ENCODE results near the gene LRRC4C.

- TF ChIP-seq FOXM1 (IDR thresholded peaks at IDR 0.05; ENCODE audit: borderline replicate concordance, low read depth), result no peak
- no peak for TF ChIP-seq EP300 (IDR thresholded peaks at IDR 0.05; ENCODE audit: borderline replicate concordance)
- TF ChIP-seq CEBPB (IDR thresholded peaks at IDR 0.05), result no peak
- TF ChIP-seq TAF1 (IDR thresholded peaks at IDR 0.05; ENCODE audit: low read depth), result no peak
- TF ChIP-seq YY1 (IDR thresholded peaks at IDR 0.05; ENCODE audit: low read depth), result no peak
- TF ChIP-seq, protein P1, sequence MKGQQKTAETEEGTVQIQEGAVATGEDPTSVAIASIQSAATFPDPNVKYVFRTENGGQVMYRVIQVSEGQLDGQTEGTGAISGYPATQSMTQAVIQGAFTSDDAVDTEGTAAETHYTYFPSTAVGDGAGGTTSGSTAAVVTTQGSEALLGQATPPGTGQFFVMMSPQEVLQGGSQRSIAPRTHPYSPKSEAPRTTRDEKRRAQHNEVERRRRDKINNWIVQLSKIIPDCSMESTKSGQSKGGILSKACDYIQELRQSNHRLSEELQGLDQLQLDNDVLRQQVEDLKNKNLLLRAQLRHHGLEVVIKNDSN (IDR thresholded peaks at IDR 0.05), result no peak
- TF ChIP-seq, protein P2, sequence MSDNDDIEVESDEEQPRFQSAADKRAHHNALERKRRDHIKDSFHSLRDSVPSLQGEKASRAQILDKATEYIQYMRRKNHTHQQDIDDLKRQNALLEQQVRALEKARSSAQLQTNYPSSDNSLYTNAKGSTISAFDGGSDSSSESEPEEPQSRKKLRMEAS (IDR thresholded peaks at IDR 0.05), result no peak
Observed at GRCh38 chr11:41394521-41395195, 64.8 kb downstream of the LRRC4C start.
